IPS-20b (cell line): ENCODE data around the gene UFC1.
"Not testable (repeated sequence)": the region's sequence is repeated elsewhere in the genome, so short reads cannot be mapped to it uniquely, and the experiment has no call there.

Experiments
- H3K27ac ChIP-seq: one replicate; pipeline ENCODE4 v1.5.1; 2013; ENCODE audit warnings: low read length
- H3K27me3 ChIP-seq: 2 replicates; pipeline ENCODE4 v1.6.1; 2013; ENCODE audit warnings: mild to moderate bottlenecking, low read length, inconsistent platforms; ENCODE audit not compliant: insufficient read depth
- H3K36me3 ChIP-seq: 2 replicates; pipeline ENCODE4 v1.6.1; 2013; ENCODE audit warnings: low read depth, mild to moderate bottlenecking, inconsistent platforms, low read length, moderate library complexity; ENCODE audit not compliant: insufficient read depth
- H3K4me1 ChIP-seq: 2 replicates; pipeline ENCODE4 v1.6.1; 2013; ENCODE audit warnings: mild to moderate bottlenecking, control low read depth, inconsistent platforms, low read length, moderate library complexity; ENCODE audit not compliant: insufficient read depth
- H3K4me3 ChIP-seq: 2 replicates; pipeline ENCODE4 v1.5.1; 2013; ENCODE audit warnings: mild to moderate bottlenecking, low read length, inconsistent platforms
- H3K9ac ChIP-seq: 2 replicates; pipeline ENCODE4 v1.6.1; 2013; ENCODE audit warnings: low read depth, mild to moderate bottlenecking, inconsistent platforms, low read length, moderate library complexity
- H3K9me3 ChIP-seq: 2 replicates; pipeline ENCODE4 v1.6.1; 2013; ENCODE audit warnings: mild to moderate bottlenecking, low read depth, low read length, inconsistent platforms; ENCODE audit not compliant: insufficient read depth

The UFC1 gene

DNA sequence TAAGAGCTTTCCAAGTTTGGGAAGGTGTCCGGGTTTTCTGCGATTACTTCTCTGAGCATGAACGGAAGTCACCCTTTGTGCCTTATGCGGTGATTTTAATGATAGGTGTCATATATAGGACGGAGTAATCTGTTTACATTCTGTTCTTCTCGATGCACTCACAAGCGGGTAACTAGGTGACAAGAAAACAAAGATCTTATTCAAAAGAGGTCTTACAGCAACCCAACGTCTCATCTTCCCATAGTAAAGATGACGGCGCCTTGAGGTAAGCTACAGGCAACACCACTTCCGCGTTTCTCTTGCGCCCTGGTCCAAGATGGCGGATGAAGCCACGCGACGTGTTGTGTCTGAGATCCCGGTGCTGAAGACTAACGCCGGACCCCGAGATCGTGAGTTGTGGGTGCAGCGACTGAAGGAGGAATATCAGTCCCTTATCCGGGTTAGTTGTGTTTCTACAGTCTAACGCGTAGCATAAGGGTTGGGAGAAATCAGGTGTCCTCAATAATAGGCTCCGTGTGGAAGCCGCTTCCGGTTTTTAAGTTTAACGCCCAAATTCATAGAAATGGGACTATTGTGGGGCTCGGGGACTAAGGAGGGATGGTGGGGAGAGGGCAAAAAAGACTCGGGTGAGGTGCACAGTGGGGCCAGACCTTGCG is at the start of gene UFC1:
Gene UFC1, plus strand, starts transcription at position 297 of the 656 bp plus-strand sequence. Its CDS starts 20 bp downstream, at position 317.
- H3K9me3 ChIP-seq: no peaks in the 10 kb centered on the region
- H3K9ac ChIP-seq: peak within 1 kb of the TSS; percentile 99
- peak within 1 kb of the TSS; percentile 87 for H3K4me3 ChIP-seq
- no peaks in the 10 kb centered on the region for H3K27me3 ChIP-seq
- peaks cover 20% of the 10 kb centered on the region for H3K36me3 ChIP-seq
- H3K27ac ChIP-seq: peak within 1 kb of the TSS; percentile 84
- H3K4me1 ChIP-seq: no peaks in the 10 kb centered on the region

DNA sequence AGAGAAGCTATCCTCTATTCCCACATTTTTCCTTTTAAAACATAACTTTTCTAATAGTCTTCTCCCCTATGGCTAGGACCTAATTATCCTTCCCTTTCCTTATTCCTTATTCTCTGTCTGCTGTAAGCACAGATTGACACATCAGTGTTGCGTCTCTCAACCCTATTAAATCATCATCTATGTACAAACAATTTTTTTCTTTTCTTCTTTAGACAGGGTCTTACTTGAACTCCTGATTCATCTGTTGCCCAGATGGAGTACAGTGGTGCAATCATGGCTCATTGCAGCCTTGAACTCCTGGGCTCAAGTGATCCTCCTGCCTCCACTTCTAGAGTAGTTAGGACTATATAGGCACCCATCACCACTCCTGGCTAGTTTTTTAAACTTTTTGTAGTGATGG is 47.3 kb upstream of the UFC1 start:
- Histone ChIP-seq H3K4me3 (no peak overlapping the region), H3K9ac (no peak overlapping the region), H3K27me3 (no peaks in the 10 kb centered on the region), H3K27ac (no peak overlapping the region), H3K36me3 (peaks cover 22% of the 10 kb centered on the region; the same call in 1 of the 2 replicates), H3K9me3 (no peaks in the 10 kb centered on the region), H3K4me1 (no peaks in the 10 kb centered on the region)

DNA sequence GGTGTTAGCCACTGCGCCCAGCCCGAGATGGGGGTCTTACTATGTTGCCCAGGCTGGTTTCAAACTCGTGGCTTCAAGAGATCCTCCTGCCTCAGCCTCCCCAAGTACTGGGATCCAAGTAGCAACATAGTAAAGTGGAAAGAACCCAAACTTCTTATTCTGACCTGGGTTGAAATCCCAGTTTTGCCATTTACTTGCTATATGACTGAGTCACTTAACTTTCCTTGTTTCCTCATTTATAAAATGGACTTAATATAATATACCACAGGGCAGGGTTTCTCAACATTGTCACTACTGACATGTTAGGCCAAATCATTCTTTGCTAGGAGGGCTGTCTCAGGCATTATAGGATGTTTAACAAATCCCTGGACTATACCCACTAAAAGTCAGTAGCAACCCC is 42.7 kb upstream of the UFC1 start:
- H3K36me3 ChIP-seq: peaks cover 17% of the 10 kb centered on the region; the same call in 1 of the 2 replicates

DNA sequence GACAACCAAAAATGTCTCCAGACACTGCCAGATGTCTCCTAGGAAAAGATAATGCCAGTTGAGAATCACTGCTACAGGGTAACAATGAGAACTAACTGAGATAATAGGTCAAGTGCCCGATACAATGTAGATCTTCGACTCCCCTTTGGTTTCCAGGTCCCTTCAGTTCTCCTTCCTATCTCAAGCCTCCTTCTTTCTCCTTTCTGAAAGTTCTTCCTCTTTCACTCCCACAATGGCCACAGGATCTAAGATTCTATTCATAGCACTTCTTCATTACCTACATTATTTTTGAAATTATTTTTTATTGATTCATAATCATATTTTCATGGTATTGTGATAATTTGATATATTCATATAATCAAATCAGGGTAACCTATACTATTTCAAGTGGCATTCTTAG is 42.3 kb upstream of the UFC1 start:
- Histone ChIP-seq H3K27me3 (no peaks in the 10 kb centered on the region), H3K9me3 (no peaks in the 10 kb centered on the region), H3K9ac (no peak overlapping the region), H3K4me3 (no peak overlapping the region), H3K36me3 (peaks cover 17% of the 10 kb centered on the region; the same call in 1 of the 2 replicates), H3K4me1 (no peaks in the 10 kb centered on the region), H3K27ac (no peak overlapping the region)

More for the DNA sequence above, 42.7 kb upstream of the UFC1 start:
- Histone ChIP-seq H3K27ac (no peak overlapping the region), H3K9me3 (no peaks in the 10 kb centered on the region), H3K4me3 (no peak overlapping the region), H3K4me1 (no peaks in the 10 kb centered on the region), H3K9ac (no peak overlapping the region), H3K27me3 (no peaks in the 10 kb centered on the region)

DNA sequence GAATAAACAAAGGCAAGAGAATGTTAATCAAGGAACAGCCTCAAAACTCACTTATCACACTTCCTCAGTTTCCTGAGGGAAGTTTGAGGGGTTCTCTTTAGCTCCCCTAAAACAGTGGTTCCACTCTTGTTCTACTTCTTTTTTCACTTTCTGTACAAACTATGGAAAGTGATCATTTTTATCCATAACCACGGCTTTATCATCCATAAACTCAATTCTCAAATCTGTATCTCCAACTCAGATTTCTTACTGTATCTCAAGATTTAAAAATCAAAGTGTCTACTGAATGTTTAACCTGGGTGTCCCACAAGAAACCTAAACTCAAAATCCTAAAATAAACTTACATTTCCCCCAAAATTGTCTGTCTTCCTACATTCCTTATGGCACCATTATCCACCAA is 39.9 kb upstream of the UFC1 start:
- Histone ChIP-seq H3K27ac (no peak overlapping the region), H3K4me1 (peaks cover 4% of the 10 kb centered on the region; the same call in 1 of the 2 replicates), H3K27me3 (no peaks in the 10 kb centered on the region), H3K9ac (no peak overlapping the region), H3K4me3 (no peak overlapping the region), H3K9me3 (no peaks in the 10 kb centered on the region), H3K36me3 (peaks cover 12% of the 10 kb centered on the region; the same call in 1 of the 2 replicates)

DNA sequence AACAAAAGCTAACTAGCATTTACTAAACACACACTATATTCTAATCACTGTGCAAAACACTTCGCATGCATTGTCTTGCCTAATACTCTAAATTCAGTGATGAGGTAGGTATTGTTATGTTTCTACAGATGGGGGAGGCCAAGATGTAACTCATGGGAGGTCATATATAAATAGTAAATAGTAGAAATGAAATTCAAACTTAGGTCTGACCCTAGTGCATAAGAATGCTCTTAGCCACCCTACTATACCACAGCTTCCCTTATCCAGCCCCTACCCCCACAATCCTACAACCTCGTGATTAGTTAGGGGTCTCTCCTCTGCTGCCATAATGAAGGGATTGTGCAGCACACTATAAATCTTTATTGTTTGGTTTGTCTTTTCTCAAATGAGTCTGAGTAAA is 39.2 kb upstream of the UFC1 start:
- Histone ChIP-seq H3K4me3 (no peak overlapping the region), H3K36me3 (peaks cover 5% of the 10 kb centered on the region; the same call in 1 of the 2 replicates), H3K9ac (no peak overlapping the region), H3K4me1 (peaks cover 8% of the 10 kb centered on the region; the same call in 1 of the 2 replicates), H3K9me3 (no peaks in the 10 kb centered on the region), H3K27ac (no peak overlapping the region), H3K27me3 (no peaks in the 10 kb centered on the region)

DNA sequence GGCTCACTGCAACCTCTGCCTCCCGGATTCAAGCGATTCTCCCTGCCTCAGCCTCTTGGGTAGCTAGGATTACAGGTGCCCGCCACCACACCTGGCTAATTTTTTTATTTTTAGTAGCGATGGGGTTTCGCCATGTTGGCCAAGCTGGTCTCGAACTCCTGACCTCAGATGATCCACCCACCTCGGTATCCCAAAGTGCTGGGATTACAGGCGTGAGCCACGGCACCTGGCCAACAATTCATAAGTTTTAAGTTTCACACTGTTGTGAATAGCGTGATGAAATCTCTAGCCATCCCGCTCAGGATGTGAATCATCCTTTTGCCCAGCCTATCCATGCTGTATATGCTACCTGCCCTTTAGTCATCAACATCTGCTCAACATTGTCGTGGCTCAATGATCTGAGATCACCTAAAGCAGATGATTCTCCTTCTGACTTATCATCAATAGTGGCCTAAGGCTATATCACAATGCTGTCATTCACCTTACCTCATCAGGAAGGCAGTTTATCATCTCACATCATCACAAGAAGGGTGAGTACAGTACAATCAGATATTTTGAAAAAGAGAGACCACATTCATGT is 38.6 kb upstream of the UFC1 start:
- Histone ChIP-seq H3K27ac (no peak overlapping the region), H3K9ac (no peak overlapping the region), H3K9me3 (no peaks in the 10 kb centered on the region), H3K36me3 (peaks cover 10% of the 10 kb centered on the region), H3K27me3 (no peaks in the 10 kb centered on the region), H3K4me1 (peaks cover 8% of the 10 kb centered on the region; the same call in 1 of the 2 replicates), H3K4me3 (no peak overlapping the region)

DNA sequence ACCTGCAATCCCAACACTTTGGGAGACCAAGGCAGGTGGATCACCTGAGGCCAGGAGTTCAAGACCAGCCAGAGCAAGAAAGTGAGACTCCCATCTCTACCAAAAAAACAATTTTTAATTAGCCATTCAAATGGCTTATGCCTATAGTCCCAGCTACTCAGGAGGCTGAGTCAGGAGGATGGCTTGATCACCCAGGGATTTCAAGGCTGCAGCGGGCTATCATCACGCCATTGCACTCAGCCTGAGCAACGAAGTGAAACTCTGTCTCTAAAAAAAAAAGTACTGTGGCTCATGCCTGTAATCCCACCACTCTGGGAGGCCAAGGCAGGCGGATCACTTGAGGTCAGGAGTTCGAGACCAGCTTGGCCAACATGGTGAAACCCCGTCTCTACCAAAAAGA is 37.8 kb upstream of the UFC1 start:
- H3K27me3 ChIP-seq, H3K9me3 ChIP-seq, H3K4me1 ChIP-seq, H3K4me3 ChIP-seq, H3K27ac ChIP-seq, H3K9ac ChIP-seq: not testable (repeated sequence)
- peaks cover 17% of the 10 kb centered on the region for H3K36me3 ChIP-seq

DNA sequence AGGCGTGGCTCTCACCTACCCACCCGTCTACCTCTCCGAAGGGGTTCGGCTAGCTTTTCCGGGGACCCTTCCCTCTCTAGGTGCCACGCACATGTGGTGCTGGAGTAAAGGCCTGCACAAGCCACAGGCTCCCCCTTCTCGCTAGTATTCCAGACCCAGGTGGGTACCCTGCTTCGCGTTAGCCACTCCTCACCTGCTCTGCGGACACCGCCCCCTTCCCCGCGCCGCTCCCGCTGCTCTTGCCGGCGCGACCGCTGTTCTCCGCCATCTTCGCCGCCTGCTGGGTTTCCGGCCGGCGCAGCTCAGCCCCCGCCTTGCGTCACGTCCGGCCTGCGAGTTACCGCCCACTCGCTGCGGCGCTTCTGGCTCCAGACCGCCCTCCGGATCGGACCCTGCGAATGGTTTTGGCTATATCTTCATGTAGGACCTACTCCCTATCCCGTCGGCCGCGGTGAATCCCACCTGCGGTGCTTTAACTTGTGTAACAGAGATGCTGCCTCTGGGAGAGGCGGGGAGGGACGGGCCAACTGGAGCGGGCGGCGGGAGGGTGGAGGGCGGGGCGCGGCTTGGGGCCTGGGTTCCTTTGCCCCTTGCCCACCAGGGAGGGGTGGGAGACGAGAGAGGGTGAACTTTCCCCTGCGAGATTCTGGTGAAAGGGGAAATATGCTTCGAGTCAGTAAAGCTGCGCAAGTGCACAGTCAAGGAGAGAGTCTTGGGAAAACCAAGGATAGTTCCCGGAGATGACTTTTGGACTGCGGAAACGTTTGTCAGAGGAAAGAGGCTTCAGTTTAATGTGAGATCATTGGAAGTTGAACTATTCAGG is 35.8 kb upstream of the UFC1 start, which contains the start of the genes NIT1 and PFDN2:
Gene NIT1, plus strand, starts transcription at position 347 of the 823 bp plus-strand sequence. Its CDS starts 72 bp downstream, at position 419.
Gene PFDN2, minus strand, starts transcription at position 279 of the 823 bp plus-strand sequence. Its CDS starts 11 bp downstream, at position 268.
- peaks cover 37% of the 10 kb centered on the region for H3K36me3 ChIP-seq

DNA sequence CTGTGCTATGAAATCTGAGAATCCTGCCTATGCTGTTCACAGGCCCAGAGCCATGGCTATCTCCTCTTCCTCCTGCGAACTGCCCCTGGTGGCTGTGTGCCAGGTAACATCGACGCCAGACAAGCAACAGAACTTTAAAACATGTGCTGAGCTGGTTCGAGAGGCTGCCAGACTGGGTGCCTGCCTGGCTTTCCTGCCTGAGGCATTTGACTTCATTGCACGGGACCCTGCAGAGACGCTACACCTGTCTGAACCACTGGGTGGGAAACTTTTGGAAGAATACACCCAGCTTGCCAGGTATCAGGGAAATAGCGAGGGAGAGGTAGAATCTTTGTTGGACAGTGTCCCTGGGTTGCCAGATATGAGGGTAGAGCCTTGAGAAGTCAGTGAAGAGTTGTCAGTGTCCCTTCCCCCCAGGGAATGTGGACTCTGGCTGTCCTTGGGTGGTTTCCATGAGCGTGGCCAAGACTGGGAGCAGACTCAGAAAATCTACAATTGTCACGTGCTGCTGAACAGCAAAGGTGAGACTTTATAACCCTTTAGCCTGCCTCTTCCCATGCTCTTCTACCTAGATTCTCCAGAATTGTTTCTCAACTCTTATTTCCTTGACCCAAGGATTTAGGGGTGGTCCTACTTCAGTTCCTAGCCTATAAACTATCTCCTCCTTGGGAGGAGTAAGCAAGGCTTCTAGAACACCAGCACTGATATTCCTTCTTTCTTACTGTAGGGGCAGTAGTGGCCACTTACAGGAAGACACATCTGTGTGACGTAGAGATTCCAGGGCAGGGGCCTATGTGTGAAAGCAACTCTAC is 34.5 kb upstream of the UFC1 start:
- no peaks in the 10 kb centered on the region for H3K9me3 ChIP-seq
- peaks cover 8% of the 10 kb centered on the region; the same call in 1 of the 2 replicates for H3K4me1 ChIP-seq
- peaks cover 51% of the 10 kb centered on the region for H3K36me3 ChIP-seq
- peak overlapping the region; percentile 95; the same call in 1 of the 2 replicates for H3K9ac ChIP-seq
- no peaks in the 10 kb centered on the region for H3K27me3 ChIP-seq
- no peak overlapping the region for H3K27ac ChIP-seq
- H3K4me3 ChIP-seq: peak overlapping the region; percentile 99

More for the DNA sequence above, 35.8 kb upstream of the UFC1 start, which contains the start of the genes NIT1 and PFDN2:
- peaks cover 8% of the 10 kb centered on the region; the same call in 1 of the 2 replicates for H3K4me1 ChIP-seq
- H3K4me3 ChIP-seq: peak within 1 kb of the TSS; percentile 99
- H3K27ac ChIP-seq: peak within 1 kb of the TSS; percentile 89
- H3K9me3 ChIP-seq: no peaks in the 10 kb centered on the region
- H3K9ac ChIP-seq: peak within 1 kb of the TSS; percentile 95
- no peaks in the 10 kb centered on the region for H3K27me3 ChIP-seq
